ENCODE measurements around the gene MTCL3.
"Not testable (repeated sequence)": the region's sequence is repeated elsewhere in the genome, so short reads cannot be mapped to it uniquely, and the experiment has no call there.

DNA sequence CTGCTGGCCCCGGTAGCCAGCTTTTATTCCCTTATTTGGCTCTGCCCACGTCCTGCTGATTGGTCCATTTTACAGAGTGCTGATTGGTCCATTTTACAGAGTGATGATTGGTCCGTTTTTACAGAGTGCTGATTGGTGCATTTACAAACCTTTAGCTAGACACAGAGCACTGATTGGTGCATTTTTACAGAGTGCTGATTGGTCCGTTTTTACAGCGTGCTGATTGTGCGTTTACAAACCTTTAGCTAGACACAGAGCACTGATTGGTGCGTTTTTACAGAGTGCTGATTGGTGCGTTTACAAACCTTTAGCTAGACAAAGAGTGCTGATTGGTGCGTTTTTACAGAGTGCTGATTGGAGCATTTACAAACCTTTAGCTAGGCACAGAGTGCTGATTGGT, 90.6 kb downstream of the MTCL3 start:
- TF ChIP-seq, protein P1, sequence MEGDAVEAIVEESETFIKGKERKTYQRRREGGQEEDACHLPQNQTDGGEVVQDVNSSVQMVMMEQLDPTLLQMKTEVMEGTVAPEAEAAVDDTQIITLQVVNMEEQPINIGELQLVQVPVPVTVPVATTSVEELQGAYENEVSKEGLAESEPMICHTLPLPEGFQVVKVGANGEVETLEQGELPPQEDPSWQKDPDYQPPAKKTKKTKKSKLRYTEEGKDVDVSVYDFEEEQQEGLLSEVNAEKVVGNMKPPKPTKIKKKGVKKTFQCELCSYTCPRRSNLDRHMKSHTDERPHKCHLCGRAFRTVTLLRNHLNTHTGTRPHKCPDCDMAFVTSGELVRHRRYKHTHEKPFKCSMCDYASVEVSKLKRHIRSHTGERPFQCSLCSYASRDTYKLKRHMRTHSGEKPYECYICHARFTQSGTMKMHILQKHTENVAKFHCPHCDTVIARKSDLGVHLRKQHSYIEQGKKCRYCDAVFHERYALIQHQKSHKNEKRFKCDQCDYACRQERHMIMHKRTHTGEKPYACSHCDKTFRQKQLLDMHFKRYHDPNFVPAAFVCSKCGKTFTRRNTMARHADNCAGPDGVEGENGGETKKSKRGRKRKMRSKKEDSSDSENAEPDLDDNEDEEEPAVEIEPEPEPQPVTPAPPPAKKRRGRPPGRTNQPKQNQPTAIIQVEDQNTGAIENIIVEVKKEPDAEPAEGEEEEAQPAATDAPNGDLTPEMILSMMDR (conservative IDR thresholded peaks at IDR 0.05 in 1 of 2, IDR thresholded peaks at IDR 0.05 in 1 of 2; ENCODE audit: low read depth in 1 of 2, low read length in 2 of 2): not testable (repeated sequence)
- not testable (repeated sequence) for TF ChIP-seq EZH2 (IDR thresholded peaks at IDR 0.05; ENCODE audit: low read length, missing control alignments)

All from fibroblast of lung (primary cell).